ENCODE results near the gene WDFY4. TPM values are rescaled to one million over a fixed set of nuclear protein-coding genes. Genes with fewer than 3 reads are reported as not detected.

The WDFY4 gene
- total RNA-seq, 1 experiment from 2014 or later = not detected

DNA sequence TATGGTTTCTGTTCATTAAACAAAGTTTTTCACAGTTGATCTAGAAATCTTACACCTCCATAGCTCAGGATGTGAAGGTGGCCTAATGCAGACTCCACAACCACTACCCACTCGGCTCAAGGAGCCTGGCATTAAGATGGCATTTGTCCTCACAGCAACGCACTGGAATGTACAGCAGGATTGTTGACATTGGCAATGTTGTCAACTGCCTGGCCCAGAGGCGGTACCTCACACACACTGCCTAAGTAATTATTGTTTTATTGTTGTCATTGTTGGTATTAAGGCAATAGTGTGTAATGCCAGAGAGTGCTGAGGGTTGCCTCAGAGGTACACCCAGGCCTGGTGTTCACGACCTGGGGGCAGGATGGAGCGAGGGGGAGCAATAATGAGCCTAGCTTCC, 216.6 kb downstream of the WDFY4 start:
- TF ChIP-seq, protein P1, sequence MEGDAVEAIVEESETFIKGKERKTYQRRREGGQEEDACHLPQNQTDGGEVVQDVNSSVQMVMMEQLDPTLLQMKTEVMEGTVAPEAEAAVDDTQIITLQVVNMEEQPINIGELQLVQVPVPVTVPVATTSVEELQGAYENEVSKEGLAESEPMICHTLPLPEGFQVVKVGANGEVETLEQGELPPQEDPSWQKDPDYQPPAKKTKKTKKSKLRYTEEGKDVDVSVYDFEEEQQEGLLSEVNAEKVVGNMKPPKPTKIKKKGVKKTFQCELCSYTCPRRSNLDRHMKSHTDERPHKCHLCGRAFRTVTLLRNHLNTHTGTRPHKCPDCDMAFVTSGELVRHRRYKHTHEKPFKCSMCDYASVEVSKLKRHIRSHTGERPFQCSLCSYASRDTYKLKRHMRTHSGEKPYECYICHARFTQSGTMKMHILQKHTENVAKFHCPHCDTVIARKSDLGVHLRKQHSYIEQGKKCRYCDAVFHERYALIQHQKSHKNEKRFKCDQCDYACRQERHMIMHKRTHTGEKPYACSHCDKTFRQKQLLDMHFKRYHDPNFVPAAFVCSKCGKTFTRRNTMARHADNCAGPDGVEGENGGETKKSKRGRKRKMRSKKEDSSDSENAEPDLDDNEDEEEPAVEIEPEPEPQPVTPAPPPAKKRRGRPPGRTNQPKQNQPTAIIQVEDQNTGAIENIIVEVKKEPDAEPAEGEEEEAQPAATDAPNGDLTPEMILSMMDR (conservative IDR thresholded peaks at IDR 0.05) = no peak
- H2BK15ac ChIP-seq (ENCODE audit: low read depth, low read length) = no peak overlapping the region
- H3K79me2 ChIP-seq (ENCODE audit: insufficient read depth, low read length) = no peaks in the 10 kb centered on the region
- no peak overlapping the region for H4K8ac ChIP-seq (replicated peaks; ENCODE audit: insufficient read length, low read depth, low read length)
- H3K56ac ChIP-seq (ENCODE audit: insufficient read length, low read depth, low read length) = no peak overlapping the region
- H2AFZ ChIP-seq (ENCODE audit: low read length) = no peak overlapping the region
- no peaks in the 10 kb centered on the region for H4K20me1 ChIP-seq (ENCODE audit: control insufficient read depth, insufficient read depth, insufficient read length)
- no CpG with 5 or more reads among the region's 5 CpGs for WGBS (ENCODE audit: extremely low coverage, insufficient read length, low lambda C conversion rate)
- no peak overlapping the region for H3T11ph ChIP-seq (ENCODE audit: low read length)
- H3K4me2 ChIP-seq (ENCODE audit: insufficient read depth, insufficient read length, low read length) = no peak overlapping the region
- DNase-seq = no peak
- no peak overlapping the region for H2BK20ac ChIP-seq (ENCODE audit: low read depth, low read length, poor library complexity, severe bottlenecking)
- Mint-ChIP-seq H3K27ac (no peak overlapping the region), H3K9me3 (no peaks in the 10 kb centered on the region; a peak in 1 of 5 replicates), H3K4me1 (peaks cover under 1 to 3% of the 10 kb centered on the region in 2 experiments; a peak in 2 of 4 replicates), H3K36me3 (ENCODE audit: insufficient read depth in 1 of 3, low read depth in 3 of 3) (no peaks in the 10 kb centered on the region), H3K4me3 (no peak overlapping the region), H3K27me3 (ENCODE audit: low read depth) (no peaks in the 10 kb centered on the region; the same call in 1 of the 2 replicates)
- H4K5ac ChIP-seq (ENCODE audit: insufficient read length, low read depth, low read length) = no peak overlapping the region
- H2BK5ac ChIP-seq (ENCODE audit: insufficient read length, low read length) = no peak overlapping the region
- H3K23ac ChIP-seq (ENCODE audit: insufficient read length, low read depth, low read length) = no peak overlapping the region
- H3K4ac ChIP-seq (ENCODE audit: low read depth, low read length) = no peak overlapping the region
- H3K27me3 ChIP-seq (ENCODE audit: insufficient read depth, low read length) = no peaks in the 10 kb centered on the region
- no peak overlapping the region for H2BK120ac ChIP-seq (ENCODE audit: low read depth, low read length, poor library complexity, severe bottlenecking)
- H2BK12ac ChIP-seq (ENCODE audit: insufficient read length, low read depth, low read length) = no peak overlapping the region
- H3K4me1 ChIP-seq (ENCODE audit: insufficient read depth, low read length) = no peaks in the 10 kb centered on the region
- H2AK5ac ChIP-seq (ENCODE audit: insufficient read length, low read length) = no peak overlapping the region
- no peaks in the 10 kb centered on the region for H3K23me2 ChIP-seq (ENCODE audit: insufficient read length, low read depth, low read length, poor library complexity, severe bottlenecking)
- H3K18ac ChIP-seq (ENCODE audit: insufficient read length, low read depth, low read length) = no peak overlapping the region
- H3K27ac ChIP-seq (ENCODE audit: insufficient read length, low read depth, low read length) = no peak overlapping the region
- H3K9me3 ChIP-seq (ENCODE audit: control insufficient read depth, low read depth, low read length) = no peaks in the 10 kb centered on the region
- H3K79me1 ChIP-seq (ENCODE audit: insufficient read depth, low read depth, low read length, poor library complexity, severe bottlenecking) = no peaks in the 10 kb centered on the region
- no peak overlapping the region for H3K14ac ChIP-seq (ENCODE audit: insufficient read depth, low read length)
- no peak overlapping the region for H3K9ac ChIP-seq (ENCODE audit: extremely low read depth, insufficient read length, low read length)
- no peak overlapping the region for H4K91ac ChIP-seq (ENCODE audit: insufficient read length, low read depth, low read length)

All from H9 (cell line).